Calu3 (cell line): ENCODE measurements around the gene CYP24A1. TPM values are rescaled to one million over a fixed set of nuclear protein-coding genes. Genes with fewer than 3 reads are reported as not detected.

Experiments used
- BruUV-seq: library from RNA; stranded (reverse); fragments of 400-500 nt; replicated peaks from 2 replicates; lab custom pipeline; 2021; lab: Mats Ljungman, UMichigan
- CTCF ChIA-PET: fragments of 300-600 bp; sonication (Branson Sonifier 250); formaldehyde crosslinking; loops from one replicate; lab custom pipeline; 2022; ENCODE audit warnings: antibody characterized with exemption; lab: Charles Lee
- DNase-seq: peaks from one replicate; pipeline ENCODE4 v3.0.0; 2022
- H3K27ac Mint-ChIP-seq: one replicate; pipeline ENCODE4 v1.8.0; 2022; ENCODE audit warnings: mixed read lengths; ENCODE audit not compliant: unreplicated experiment
- H3K27me3 Mint-ChIP-seq: one replicate; pipeline ENCODE4 v1.8.0; 2022; ENCODE audit warnings: mixed read lengths; ENCODE audit not compliant: unreplicated experiment
- H3K36me3 Mint-ChIP-seq: one replicate; pipeline ENCODE4 v1.8.0; 2022; ENCODE audit warnings: mild to moderate bottlenecking, moderate library complexity, mixed read lengths; ENCODE audit not compliant: insufficient read depth, unreplicated experiment
- H3K4me1 Mint-ChIP-seq: one replicate; pipeline ENCODE4 v1.8.0; 2022; ENCODE audit warnings: mild to moderate bottlenecking, low read depth, mixed read lengths; ENCODE audit not compliant: unreplicated experiment
- H3K4me3 Mint-ChIP-seq: one replicate; pipeline ENCODE4 v1.8.0; 2022; ENCODE audit warnings: mild to moderate bottlenecking, low read depth, moderate library complexity, mixed read lengths; ENCODE audit not compliant: unreplicated experiment
- H3K9me3 Mint-ChIP-seq: one replicate; pipeline ENCODE4 v1.8.0; 2022; ENCODE audit warnings: low read depth, mixed read lengths; ENCODE audit not compliant: unreplicated experiment
- CTCF ChIP-seq: fragments of 200-600 bp; IDR thresholded peaks from one replicate; pipeline ENCODE4 v1.8.0; 2022; ENCODE audit warnings: antibody characterized with exemption; ENCODE audit not compliant: unreplicated experiment
- intact Hi-C: fragments of 100-400 bp; cut with micrococcal nuclease; formaldehyde crosslinking; loops from one replicate; pipeline ENCODE4 v1.10.0; 2022; ENCODE audit not compliant: unreplicated experiment
- total RNA-seq: library from RNA; stranded (reverse); gene quantifications from 2 replicates; pipeline ENCODE4 v1.2.3, GENCODE V29; 2022

Gene CYP24A1
- total RNA-seq, 1 experiment from 2014 or later, result 665 TPM

DNA sequence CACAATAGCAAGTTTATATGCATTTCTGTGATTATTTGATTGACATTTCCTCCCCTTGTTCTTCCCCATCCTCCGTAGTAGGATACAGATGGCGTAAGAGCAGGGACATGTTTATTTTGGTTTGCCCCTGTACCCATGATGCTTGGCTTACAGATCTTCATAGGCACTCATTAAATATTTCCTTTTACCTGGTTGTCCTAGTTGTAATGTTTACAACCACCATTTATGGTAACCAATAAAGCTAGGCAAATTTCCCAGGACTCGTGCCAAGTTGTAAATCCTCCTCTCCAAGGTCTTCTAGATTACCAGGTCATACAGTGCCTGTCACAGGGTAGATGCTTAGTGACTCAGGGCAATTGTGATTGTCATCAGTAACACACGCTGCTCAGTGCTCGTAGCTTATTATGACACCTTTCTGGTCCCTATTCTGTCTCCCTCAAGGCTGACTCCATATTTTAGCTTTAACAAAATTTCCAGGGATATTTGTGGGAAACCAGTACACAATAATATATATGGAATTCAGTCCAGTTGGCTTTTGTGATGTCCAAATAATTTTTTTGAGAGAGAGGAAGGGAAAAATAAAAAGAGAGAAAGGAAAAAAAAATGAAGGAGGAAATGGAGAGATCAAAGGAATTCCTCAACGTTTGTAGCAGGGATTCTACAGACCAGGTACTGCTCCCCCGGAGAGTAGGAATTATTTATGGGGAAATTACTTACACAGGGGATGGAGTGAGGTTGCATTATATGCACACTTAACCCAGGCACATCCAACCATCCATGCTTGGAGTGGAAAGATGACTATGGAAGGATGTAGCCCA, 24.6 kb downstream of the CYP24A1 start:
- H3K27ac Mint-ChIP-seq, result peak overlapping the region; percentile 64
- peaks cover 51% of the 10 kb centered on the region for H3K4me1 Mint-ChIP-seq
- no peak for TF ChIP-seq CTCF
- BruUV-seq, result no TSS peak
- H3K9me3 Mint-ChIP-seq, result no peaks in the 10 kb centered on the region
- CTCF ChIA-PET, result interaction anchor here (0.8 to 1.5 kb wide), 5 partner anchors 9 to 43 kb away, joined by 3 to 20 read pairs (median 5); no protein-coding TSS in a partner anchor
- no peak overlapping the region for H3K4me3 Mint-ChIP-seq
- peak; percentile 72 for DNase-seq
- intact Hi-C loops, result loop anchor here (1.0 kb wide), 1 partner anchor 17 kb away; no protein-coding TSS in a partner anchor
- H3K36me3 Mint-ChIP-seq, result peaks cover 45% of the 10 kb centered on the region
- H3K27me3 Mint-ChIP-seq, result no peaks in the 10 kb centered on the region

DNA sequence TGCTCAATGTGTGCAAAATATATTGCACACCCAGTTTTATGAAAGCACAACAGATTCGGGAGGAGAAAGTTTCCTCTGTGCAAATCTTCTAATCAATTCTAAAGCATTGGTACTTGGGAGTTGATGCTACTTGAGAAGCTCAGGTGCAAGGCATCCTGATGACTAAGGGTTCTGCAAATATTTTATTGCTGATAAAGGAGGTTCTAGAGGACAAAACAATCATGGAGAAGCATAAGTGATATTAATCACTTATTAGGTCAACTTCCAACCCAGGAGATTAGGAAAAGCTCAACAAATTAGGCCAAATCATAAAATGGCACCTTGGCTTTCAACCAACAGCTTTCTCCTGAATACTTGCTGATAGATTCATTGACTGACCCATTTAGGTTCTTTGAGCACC, 27.1 kb downstream of the CYP24A1 start:
- Mint-ChIP-seq H3K9me3 (no peaks in the 10 kb centered on the region), H3K36me3 (peaks cover 23% of the 10 kb centered on the region), H3K27ac (no peak overlapping the region), H3K27me3 (no peaks in the 10 kb centered on the region), H3K4me1 (peaks cover 38% of the 10 kb centered on the region), H3K4me3 (no peak overlapping the region)
- intact Hi-C loops, result no loop called here
- no TSS peak for BruUV-seq
- no peak for DNase-seq
- TF ChIP-seq CTCF, result no peak
- CTCF ChIA-PET, result no interaction called here

GRCh38 chr20:54144847-54145414, 28.9 kb downstream of the CYP24A1 start:
- BruUV-seq, result no TSS peak
- Mint-ChIP-seq H3K9me3 (no peaks in the 10 kb centered on the region), H3K4me1 (peaks cover 45% of the 10 kb centered on the region), H3K36me3 (peaks cover 16% of the 10 kb centered on the region), H3K4me3 (no peak overlapping the region), H3K27me3 (no peaks in the 10 kb centered on the region), H3K27ac (no peak overlapping the region)
- TF ChIP-seq CTCF, result no peak
- CTCF ChIA-PET, result interaction anchor here (0.6 to 0.8 kb wide), 2 partner anchors 21 to 173 kb away, joined by 3 to 4 read pairs; no protein-coding TSS in a partner anchor
- no peak for DNase-seq
- intact Hi-C loops, result no loop called here

DNA sequence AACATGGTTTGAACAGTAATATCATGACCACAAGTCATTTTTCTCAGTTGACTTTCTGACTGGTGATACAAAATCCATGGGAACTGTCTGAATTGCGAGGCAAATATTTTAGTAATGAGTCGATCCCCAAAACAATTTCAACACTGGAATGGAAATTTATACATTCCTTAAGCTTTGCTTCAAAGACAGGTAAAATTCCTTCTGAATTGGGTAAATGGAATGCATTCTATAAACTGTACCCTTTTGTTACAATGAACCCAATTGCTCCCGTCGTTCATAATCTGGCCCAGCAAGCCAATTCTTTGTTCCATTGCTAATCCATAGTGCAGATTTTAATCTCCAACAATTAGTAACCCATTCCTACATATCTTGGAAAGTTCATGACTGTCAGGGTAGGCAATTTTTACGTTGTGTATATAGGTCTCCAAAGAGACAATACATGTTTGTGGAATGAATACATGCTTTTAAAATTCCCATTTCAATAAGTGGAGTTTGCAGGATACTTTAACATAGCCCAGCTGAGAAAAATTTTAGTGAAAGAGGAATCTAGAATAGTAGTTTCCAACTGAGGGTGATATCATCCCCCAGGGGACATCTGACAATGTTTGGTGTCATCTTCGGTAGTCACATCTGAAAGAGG, 32.7 kb downstream of the CYP24A1 start:
- H3K4me1 Mint-ChIP-seq, result peaks cover 13% of the 10 kb centered on the region
- CTCF ChIA-PET, result interaction anchor here (1.3 to 1.4 kb wide), 2 partner anchors 25 to 28 kb away, joined by 3 to 4 read pairs; no protein-coding TSS in a partner anchor
- TF ChIP-seq CTCF, result no peak
- no peaks in the 10 kb centered on the region for H3K27me3 Mint-ChIP-seq
- peak overlapping the region; percentile 88 for H3K27ac Mint-ChIP-seq
- DNase-seq, result peak; percentile 42
- intact Hi-C loops, result no loop called here
- H3K9me3 Mint-ChIP-seq, result no peaks in the 10 kb centered on the region
- H3K36me3 Mint-ChIP-seq, result peaks cover 12% of the 10 kb centered on the region
- H3K4me3 Mint-ChIP-seq, result no peak overlapping the region
- BruUV-seq, result no TSS peak
